Measurements from ENCODE around the gene SLC43A2. TPM values are rescaled to one million over a fixed set of nuclear protein-coding genes. Genes with fewer than 3 reads are reported as not detected.

The SLC43A2 gene
- total RNA-seq, 1 donor from 2014 or later = 2.3 TPM

DNA sequence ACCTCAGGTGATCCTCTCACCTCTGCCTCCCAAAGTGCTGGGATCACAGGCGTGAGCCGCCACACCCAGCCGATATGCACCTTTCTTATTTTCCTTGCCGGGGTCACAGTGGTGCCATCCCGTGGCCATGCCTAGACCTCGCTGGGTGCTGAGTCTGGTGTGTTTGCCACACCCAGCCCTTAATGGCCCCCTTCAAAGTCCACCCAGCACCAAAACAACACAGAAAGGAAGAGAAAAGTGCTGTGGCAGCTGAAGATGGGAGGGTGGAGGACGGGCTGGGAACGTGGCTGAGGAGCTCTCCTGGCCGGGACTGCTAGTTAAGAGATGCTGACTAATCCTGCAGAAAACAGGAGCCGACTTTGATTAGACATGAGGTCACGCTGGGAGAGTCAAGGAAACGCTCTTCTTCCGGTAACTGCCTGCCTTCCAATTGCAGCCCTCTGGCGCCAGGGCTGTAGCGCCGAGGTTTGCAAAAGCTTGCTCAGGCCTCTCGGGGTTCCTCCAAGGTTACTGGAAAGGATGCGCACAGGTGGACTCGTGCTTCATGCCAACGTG lies 10.9 kb downstream of the SLC43A2 start:
- TF ChIP-seq, protein P1, sequence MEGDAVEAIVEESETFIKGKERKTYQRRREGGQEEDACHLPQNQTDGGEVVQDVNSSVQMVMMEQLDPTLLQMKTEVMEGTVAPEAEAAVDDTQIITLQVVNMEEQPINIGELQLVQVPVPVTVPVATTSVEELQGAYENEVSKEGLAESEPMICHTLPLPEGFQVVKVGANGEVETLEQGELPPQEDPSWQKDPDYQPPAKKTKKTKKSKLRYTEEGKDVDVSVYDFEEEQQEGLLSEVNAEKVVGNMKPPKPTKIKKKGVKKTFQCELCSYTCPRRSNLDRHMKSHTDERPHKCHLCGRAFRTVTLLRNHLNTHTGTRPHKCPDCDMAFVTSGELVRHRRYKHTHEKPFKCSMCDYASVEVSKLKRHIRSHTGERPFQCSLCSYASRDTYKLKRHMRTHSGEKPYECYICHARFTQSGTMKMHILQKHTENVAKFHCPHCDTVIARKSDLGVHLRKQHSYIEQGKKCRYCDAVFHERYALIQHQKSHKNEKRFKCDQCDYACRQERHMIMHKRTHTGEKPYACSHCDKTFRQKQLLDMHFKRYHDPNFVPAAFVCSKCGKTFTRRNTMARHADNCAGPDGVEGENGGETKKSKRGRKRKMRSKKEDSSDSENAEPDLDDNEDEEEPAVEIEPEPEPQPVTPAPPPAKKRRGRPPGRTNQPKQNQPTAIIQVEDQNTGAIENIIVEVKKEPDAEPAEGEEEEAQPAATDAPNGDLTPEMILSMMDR (conservative IDR thresholded peaks at IDR 0.05; ENCODE audit: low read depth, low read length) = peak; percentile 34
- peak; percentile 52 for DNase-seq (ENCODE audit: low read depth)
- H3K4me3 ChIP-seq (ENCODE audit: low read depth, low read length) = peak overlapping the region; percentile 19

DNA sequence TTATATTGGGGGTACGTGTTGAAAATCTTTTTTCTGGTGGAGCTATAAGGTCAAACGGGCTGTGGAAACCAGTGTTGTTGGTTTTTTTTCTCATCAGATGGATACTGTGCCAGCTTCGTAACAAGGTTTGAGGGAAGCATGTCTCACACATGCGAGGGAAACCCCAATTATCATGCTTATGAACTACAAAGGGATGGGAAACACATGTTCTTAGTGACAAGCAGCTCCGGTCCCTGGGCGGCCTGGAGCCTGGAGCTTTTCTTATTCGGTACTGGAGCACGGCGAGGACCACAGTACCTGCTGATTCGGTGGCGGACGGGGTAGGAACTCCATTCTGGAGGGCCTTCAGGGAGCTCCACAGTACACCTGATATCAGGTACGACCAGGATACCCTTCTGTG lies 12.5 kb downstream of the SLC43A2 start:
- DNase-seq (ENCODE audit: low read depth) = no peak
- TF ChIP-seq, protein P1 (conservative IDR thresholded peaks at IDR 0.05; ENCODE audit: low read depth, low read length) = no peak
- no peak overlapping the region for H3K4me3 ChIP-seq (ENCODE audit: low read depth, low read length)

DNA sequence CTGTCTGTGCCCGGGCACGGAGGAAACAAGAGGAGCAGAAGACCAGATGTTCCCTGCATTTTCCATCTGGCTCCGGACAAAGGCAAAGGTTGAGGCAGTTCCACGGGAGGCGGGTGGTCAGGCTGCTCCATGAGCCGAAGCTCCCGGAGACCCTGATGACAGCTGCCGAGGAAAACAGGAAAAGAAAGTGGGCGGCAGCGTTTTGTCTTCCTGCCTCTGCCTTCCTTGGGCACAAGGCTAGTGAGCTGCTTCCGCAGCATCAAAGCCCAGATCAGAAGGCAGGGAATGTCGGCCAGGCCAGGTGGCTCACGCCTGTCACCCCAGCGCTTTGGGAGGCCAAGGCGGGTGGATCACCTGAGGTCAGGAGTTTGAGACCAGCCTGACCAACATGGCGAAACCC lies 16.2 kb downstream of the SLC43A2 start:
- no peak overlapping the region for H3K4me3 ChIP-seq (ENCODE audit: low read depth, low read length)
- DNase-seq (ENCODE audit: low read depth) = no peak
- TF ChIP-seq, protein P1 (conservative IDR thresholded peaks at IDR 0.05; ENCODE audit: low read depth, low read length) = no peak

DNA sequence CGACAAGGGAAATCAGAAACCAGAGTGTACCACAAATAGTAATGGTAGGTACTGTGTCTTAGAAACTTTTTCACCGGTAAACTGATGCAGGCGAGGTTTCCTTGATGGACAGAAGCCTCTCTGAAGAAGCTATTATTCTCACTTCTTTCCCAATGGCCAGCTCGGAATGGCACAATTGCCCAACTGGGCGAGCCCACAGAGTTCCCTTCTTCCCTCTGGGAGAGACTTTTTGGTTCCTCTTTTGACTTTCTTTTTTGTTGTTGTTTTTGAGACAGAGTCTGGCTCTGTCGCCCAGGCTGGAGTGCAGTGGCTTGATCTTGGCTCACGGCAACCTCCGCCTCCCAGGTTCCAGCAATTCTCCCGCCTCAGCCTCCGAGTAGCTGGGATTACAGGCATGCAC lies 16.9 kb downstream of the SLC43A2 start:
- TF ChIP-seq, protein P1 (conservative IDR thresholded peaks at IDR 0.05; ENCODE audit: low read depth, low read length) = no peak
- DNase-seq (ENCODE audit: low read depth) = no peak
- H3K4me3 ChIP-seq (ENCODE audit: low read depth, low read length) = no peak overlapping the region

DNA sequence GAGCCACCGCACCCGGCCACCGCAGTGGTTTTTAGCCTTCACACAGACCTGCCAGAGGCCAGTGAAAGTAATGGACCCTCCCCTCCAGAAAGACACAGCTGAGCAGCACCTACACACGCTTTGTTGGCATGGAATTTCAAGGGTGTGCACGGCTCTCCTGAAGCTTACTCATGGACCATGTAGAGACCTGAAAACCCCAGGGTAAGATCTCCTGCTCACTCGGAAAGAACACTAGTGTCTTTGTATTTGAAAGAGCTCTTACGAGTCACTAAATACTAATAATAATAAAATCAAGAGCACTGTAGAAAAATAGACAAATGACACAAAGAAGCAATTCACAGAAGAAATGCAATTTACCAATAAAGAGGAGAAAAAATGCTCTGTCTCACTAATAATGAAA lies 20.0 kb downstream of the SLC43A2 start:
- no peak for DNase-seq (ENCODE audit: low read depth)
- TF ChIP-seq, protein P1 (conservative IDR thresholded peaks at IDR 0.05; ENCODE audit: low read depth, low read length) = no peak
- no peak overlapping the region for H3K4me3 ChIP-seq (ENCODE audit: low read depth, low read length)

DNA sequence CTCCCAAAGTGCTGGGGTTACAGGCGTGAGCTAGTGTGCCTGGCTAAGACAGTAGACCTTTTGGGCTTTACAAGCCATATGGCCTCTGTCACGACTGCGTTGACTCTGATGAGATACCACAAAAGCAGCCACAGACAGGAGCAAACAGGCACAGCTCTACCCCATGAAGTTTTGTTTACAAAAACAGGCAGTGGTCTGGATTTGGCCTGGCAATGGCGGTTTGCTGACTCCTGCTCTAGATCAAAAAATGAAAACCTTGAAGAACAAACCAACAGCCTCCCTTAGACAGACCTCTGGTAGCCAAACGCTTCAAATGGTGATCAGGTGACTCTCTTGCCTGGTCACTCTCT lies 20.7 kb downstream of the SLC43A2 start:
- no peak for DNase-seq (ENCODE audit: low read depth)
- TF ChIP-seq, protein P1 (conservative IDR thresholded peaks at IDR 0.05; ENCODE audit: low read depth, low read length) = no peak
- no peak overlapping the region for H3K4me3 ChIP-seq (ENCODE audit: low read depth, low read length)

DNA sequence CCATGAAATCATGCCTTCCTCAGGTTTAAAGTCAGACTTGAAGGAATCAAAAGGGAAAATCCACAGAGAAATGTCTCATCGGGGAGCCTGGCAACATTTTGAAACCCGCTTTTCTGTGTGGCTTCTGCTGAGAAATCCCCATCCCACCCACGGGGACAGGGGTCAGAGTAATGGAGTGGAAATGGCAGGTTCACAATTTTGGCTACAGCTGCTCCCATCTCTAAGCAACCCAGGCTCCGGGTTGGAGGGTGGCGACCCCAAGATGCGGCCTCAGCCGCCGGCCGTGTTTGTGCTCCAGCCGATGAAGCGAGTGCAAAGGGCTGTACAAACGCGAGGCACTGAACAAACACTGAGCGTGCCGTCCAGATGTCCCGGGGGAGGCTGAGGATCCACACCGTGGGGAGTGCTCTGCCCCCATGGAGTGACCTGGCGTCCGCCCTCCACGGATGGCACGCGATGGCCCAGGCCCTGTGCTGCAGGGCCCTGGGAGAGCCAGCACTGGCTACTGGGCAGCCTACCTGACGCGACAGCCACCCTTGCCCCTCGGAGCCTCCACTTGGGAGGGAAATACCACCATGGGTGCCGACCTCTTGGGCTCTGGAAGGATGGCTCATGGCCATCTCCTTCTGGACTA lies 22.2 kb downstream of the SLC43A2 start:
- TF ChIP-seq, protein P1 (conservative IDR thresholded peaks at IDR 0.05; ENCODE audit: low read depth, low read length) = no peak
- H3K4me3 ChIP-seq (ENCODE audit: low read depth, low read length) = no peak overlapping the region
- no peak for DNase-seq (ENCODE audit: low read depth)

All from epithelial cell of proximal tubule (primary cell).